Upper lobe of left lung (tissue), 4 donors: ENCODE measurements around the gene DLX6.

Experiments
- EP300 ChIP-seq, 4 donors: sonication (generic); formaldehyde crosslinking; IDR thresholded peaks; one replicate each; pipeline ENCODE4 v1.5.1; 2017; ENCODE audit warnings: antibody characterized with exemption in 4 of 4, control low read depth in 2 of 4
- POLR2A ChIP-seq, 4 donors: fragments of 450-650 bp; IDR thresholded peaks; one replicate each; pipeline ENCODE4 v1.5.1; 2016 to 2017; ENCODE audit warnings: antibody characterized with exemption in 4 of 4, mild to moderate bottlenecking in 2 of 4
- POLR2AphosphoS5 ChIP-seq, 2 donors: sonication (generic); formaldehyde crosslinking; IDR thresholded peaks; one replicate each; pipeline ENCODE4 v1.5.1; 2017; ENCODE audit warnings: antibody characterized with exemption in 2 of 2
- TF ChIP-seq, protein P1 (sequence below), 6 experiments: fragments of 450-650 bp in 4 of 6; fragments of 200-600 bp in 2 of 6; sonication (generic) in 2 of 6; IDR thresholded peaks; one replicate each; pipeline ENCODE4 v1.5.1; 2016 to 2019; ENCODE audit warnings: antibody characterized with exemption in 6 of 6

- TF ChIP-seq, protein P1, sequence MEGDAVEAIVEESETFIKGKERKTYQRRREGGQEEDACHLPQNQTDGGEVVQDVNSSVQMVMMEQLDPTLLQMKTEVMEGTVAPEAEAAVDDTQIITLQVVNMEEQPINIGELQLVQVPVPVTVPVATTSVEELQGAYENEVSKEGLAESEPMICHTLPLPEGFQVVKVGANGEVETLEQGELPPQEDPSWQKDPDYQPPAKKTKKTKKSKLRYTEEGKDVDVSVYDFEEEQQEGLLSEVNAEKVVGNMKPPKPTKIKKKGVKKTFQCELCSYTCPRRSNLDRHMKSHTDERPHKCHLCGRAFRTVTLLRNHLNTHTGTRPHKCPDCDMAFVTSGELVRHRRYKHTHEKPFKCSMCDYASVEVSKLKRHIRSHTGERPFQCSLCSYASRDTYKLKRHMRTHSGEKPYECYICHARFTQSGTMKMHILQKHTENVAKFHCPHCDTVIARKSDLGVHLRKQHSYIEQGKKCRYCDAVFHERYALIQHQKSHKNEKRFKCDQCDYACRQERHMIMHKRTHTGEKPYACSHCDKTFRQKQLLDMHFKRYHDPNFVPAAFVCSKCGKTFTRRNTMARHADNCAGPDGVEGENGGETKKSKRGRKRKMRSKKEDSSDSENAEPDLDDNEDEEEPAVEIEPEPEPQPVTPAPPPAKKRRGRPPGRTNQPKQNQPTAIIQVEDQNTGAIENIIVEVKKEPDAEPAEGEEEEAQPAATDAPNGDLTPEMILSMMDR (IDR thresholded peaks at IDR 0.05) = no peak
- TF ChIP-seq POLR2A (IDR thresholded peaks at IDR 0.05) (no peak), POLR2AphosphoS5 (IDR thresholded peaks at IDR 0.05) (no peak), EP300 (IDR thresholded peaks at IDR 0.05) (no peak)
Measured at GRCh38 chr7:96996111-96996957, 9.0 kb upstream of the DLX6 start.
